Posterior vena cava (tissue), 2 donors: Measurements from ENCODE around the gene HOXA7. TPM values are rescaled to one million over a fixed set of nuclear protein-coding genes. Genes with fewer than 3 reads are reported as not detected.
A peak's percentile ranks its signal among the peaks of the same experiment; 100 is the strongest.

Experiments used
- DNase-seq: peaks from one replicate; pipeline ENCODE4 v3.0.0-alpha.2; 2020; ENCODE audit warnings: low spot score
- intact Hi-C, 2 donors: fragments of 100-400 bp; cut with DNase I; formaldehyde crosslinking; loops; one replicate each; pipeline versions ENCODE4 v1.14.1 to v1.14.2; 2022 to 2023
- total RNA-seq, 2 donors: library from RNA; stranded (reverse); fragmentation: NEBNext Ultra II Directional; extraction: Animal tissue kit (Norgen Biotek cat#: 25700); gene quantifications; one replicate each; pipeline ENCODE4 v1.2.1, GENCODE V29; 2021
- donor health status: DM: yes; HTN: yes; CAD: no.
- donor health status: DM: yes; HTN: yes; CAD: no.

Gene HOXA7
- total RNA-seq, 2 donors from 2014 or later: 6.2 to 6.7 TPM

DNA sequence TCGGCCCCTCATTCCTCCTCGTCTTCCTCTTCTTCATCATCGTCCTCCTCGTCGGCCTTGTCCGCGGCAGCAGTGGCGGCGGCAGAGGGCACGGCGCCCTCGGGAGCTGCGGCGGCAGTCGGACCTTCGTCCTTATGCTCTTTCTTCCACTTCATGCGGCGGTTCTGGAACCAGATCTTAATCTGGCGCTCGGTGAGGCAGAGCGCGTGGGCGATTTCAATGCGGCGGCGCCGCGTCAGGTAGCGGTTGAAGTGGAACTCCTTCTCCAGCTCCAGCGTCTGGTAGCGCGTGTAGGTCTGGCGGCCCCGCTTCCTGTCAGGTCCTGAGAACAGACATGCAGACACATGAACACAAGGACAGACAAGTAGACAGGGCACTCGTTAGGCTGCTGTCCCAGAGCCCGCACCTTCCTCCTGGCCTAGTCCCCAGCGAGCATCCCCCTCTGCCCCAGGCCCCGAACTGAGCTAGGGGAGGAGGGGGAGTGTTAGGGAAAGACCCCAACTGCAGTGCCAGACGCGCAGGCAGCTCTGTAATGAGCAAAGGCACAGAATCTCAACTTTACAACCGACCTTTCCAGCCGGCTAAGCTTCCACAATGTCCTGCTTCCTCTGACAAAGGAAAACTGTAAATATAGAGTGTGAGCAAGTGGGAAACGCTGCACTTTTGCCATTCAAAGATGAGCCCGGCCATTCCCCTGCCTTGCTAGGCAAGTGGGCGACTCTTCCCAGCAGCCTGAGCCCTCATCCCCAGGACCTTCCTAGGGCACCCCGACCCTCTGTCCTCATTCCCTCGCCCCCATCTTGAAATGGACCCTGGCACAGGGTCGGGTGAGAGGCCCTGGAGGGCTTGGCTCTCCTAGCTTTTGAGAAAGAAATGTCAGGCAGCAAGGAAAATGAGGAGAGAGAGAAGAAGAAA is 1.3 kb downstream of the HOXA7 start:
- DNase-seq: peak; percentile 80
- intact Hi-C loops: loop anchor here in 1 of 2 donors (10.0 kb wide), 1 partner anchor 960 kb away; no protein-coding TSS in a partner anchor

DNA sequence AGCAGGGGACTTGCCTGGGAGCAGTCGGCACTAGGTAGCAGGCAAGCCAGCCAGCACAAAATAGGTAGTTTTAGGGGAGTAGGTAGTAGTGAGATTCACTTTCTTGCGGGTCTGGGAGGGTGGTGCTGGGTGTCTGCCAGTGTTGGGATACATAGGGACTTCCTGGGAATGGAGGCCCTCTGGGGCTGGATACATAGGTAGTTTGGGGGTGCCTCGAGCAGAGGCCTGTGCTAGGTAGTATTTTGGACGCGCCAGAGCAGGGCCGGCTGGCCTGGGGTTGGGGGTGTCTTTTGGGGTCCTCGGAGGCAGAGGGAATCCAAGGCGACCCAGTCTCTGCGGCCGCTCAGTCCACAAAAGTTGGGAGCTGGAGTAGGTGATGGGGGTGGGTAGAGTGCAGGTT is 2.1 kb downstream of the HOXA7 start:
- DNase-seq: no peak
- intact Hi-C loops: loop anchor here in 1 of 2 donors (10.0 kb wide), 1 partner anchor 960 kb away; no protein-coding TSS in a partner anchor

DNA sequence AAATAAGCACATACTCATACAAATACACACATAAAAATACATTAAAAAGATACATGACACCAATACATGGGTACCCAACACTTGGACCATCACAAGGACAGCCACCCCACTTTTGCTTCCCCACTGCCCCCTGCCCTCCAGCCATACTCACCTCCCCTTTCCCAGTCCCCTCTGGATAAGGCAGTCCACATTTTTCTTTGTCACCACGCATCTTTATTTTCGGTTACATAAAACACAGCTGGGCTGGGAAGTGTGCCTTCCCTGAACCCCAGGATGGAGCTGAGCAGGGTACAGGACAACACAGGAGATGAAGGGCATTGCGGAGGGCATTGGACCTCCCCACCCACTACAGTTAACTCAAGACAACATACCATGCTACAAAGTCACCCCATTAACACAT is 2.9 kb downstream of the HOXA7 start:
- DNase-seq: no peak
- intact Hi-C loops: loop anchor here in 1 of 2 donors (10.0 kb wide), 1 partner anchor 959 kb away; no protein-coding TSS in a partner anchor

DNA sequence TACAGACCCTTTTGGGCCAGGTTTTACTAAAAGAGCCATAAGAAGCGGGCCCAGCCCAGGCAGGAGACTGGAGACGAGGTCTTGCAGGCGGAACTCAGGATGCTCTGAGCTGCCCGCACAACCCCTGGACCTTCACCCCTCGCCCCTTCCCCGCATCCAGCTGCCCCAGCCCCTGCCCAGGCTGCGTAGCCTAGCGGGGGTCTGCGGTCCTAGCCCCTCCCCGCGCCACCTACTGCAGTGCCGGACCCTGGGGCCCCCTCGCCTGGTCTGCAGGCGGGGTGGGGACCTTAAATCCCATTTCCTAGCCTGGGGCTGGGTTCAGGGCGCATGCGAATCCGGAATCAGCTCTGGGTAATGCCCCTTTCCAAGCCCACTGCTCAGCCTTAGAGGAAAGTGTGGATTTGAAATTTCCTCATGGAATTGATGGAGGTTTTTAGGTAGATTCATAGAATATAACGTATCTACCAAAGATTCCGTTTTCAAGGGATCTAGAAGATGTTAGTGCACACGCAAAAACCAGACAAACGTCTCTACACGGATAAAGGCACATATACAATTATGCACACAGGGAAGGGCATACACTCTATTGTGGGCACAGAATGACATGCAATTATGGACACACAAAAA is 3.5 kb downstream of the HOXA7 start:
- intact Hi-C loops: loop anchor here in 1 of 2 donors (10.0 kb wide), 1 partner anchor 958 kb away; no protein-coding TSS in a partner anchor
- peak; percentile 76 for DNase-seq

DNA sequence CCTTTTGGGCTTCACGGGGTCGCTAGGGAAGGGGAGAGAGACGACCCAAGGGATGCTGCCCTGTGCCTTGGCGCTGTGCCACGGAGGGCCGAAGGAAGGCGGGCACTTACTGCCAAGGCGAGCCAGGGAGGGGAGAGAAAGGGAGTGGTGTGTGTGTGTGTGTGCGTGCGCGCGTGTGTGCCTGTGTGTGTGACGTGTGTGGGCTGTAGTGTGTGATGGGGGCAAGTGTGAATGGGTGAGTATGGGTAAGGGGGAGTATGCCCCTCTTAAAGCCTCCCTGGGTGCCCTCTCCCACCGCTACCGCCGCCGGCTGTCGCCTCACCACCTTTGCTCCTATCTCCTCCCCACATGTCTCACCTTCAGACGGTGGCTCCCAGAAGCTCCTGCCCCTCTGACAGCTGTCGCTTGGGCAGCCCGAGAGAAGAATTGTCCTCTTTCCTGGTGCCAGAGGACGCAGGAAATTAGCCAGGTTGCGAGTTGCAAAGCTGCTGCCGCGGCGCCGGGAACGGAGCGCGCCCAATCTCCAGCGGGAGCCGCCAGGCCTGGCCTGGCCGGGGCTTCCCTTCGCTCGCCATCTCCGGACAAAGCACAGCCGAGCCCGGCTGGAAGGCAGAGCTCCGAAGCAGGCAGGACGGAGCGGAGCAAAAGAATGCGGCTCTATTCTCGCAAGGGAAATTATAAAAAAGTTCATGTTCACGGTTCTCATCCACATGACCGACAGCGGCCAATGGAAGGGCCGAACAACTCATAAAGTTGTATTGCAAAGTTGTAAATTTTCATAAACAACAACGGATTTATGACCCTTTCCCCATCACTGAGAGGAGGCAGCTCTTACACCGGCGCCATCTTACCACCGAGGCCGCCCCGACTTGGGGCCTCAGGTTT is 4.3 kb downstream of the HOXA7 start, which contains the start of gene HOXA3:
HOXA3 (minus strand) TSS at position 653 of the 885 bp plus-strand sequence. CDS start 41,943 bp downstream, outside the sequence.
- intact Hi-C loops: loop anchor here in 1 of 2 donors (10.0 kb wide), 1 partner anchor 957 kb away; no protein-coding TSS in a partner anchor

DNA sequence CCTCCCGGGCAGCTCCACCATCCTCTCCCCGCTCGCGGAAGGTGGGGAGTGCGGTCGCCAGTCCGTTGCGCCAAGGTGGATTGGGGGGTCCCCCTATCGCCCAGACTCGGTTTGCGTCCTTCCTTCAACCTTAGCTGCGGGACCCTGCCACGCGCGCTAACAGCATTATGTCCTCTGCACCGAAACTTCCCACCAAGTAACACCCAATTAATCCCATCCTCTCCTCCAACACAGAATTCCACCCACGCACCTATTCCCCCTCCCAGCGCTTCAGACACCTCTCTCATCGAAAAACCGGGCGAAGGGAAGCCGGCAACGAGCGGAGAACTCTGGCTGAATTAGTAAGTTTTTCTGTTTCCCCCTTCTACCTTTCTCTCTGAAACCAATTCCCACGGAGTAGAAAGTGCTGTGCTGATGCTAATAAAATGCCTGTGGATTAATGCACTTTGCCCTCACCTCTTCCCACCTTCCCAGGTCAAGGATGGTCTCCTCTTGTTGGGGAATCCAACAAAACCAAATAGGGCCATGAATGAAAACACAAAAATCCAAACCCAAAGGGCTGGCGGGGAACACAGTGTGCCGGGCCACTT is 5.0 kb downstream of the HOXA7 start:
- peak; percentile 86 for DNase-seq
- intact Hi-C loops: loop anchor here in 1 of 2 donors (10.0 kb wide), 1 partner anchor 957 kb away; no protein-coding TSS in a partner anchor

More for the DNA sequence above, 4.3 kb downstream of the HOXA7 start, which contains the start of gene HOXA3:
- DNase-seq: peak; percentile 87

DNA sequence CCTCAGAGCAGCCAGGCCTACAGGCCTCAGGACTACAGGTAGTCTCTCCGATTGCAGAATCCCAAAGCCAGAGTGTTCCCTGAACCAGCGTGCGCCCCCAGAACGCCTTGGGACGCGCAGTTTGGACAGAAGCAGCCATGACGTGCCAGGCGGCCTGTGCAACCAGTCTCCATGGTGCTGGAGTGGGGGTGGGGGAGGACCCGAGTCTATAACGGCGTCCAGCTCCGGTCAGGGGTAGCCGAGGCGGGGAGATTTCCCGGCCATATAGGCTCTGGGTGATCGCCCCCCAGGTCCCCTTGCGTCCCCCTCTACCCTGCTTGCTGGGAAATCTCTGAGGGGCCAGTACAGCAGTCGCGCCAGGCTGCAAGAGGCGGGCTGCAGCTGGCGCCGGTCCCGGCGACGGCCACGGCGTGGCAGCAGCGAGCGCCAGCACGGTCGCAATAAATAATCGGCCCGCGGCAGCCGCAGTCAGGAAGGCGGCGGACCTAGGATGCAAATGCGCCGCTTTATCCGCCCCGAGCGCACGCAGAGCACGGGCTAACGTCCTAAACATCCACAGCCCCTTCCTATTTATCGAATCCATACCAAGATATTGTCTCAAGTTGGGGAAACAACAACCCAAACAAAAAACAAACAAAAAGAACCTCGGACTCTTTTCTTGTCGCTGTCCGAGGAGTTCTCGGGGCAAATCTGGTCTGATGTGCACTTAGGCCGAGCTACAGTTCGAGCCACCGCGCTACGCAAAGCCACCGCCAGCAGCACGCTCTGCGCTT is 5.7 kb downstream of the HOXA7 start:
- intact Hi-C loops: loop anchor here in 1 of 2 donors (10.0 kb wide), 1 partner anchor 956 kb away; no protein-coding TSS in a partner anchor
- peak; percentile 93 for DNase-seq

DNA sequence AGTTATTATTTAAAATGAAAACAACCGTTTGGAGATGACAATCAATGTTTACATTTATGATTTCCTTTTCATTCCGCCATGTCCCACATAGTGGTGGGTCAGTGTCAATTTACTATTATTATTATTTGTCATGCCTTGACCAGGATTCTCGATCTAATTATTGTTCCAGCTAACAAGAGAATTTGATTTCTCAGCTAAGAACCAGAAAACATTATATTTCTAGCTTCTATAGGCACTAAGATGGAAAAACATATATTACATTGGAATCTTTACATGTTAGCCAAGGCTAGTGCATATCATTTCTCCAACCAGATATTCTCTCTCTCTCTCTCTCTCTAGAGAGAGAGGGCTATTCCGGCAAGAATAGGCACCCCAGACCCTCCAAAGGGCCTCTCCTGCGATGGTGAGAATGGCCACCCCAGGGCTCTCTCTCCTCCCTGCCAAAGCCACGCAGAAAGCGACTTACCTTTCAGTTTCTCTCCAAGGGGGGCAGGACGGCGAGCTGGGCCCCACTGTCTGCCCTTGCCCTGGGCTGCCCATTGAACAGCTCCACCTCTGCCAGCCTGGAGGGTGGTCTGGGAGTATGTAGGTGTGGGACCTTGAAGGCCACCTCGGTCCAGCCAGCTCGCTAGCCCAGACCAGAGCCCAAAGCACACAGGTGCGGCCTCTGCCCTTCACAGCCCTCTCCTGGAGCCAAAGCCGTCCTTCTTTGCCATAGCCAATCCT is 6.5 kb downstream of the HOXA7 start:
- intact Hi-C loops: loop anchor here in 1 of 2 donors (10.0 kb wide), 1 partner anchor 955 kb away; no protein-coding TSS in a partner anchor
- DNase-seq: peak; percentile 81

DNA sequence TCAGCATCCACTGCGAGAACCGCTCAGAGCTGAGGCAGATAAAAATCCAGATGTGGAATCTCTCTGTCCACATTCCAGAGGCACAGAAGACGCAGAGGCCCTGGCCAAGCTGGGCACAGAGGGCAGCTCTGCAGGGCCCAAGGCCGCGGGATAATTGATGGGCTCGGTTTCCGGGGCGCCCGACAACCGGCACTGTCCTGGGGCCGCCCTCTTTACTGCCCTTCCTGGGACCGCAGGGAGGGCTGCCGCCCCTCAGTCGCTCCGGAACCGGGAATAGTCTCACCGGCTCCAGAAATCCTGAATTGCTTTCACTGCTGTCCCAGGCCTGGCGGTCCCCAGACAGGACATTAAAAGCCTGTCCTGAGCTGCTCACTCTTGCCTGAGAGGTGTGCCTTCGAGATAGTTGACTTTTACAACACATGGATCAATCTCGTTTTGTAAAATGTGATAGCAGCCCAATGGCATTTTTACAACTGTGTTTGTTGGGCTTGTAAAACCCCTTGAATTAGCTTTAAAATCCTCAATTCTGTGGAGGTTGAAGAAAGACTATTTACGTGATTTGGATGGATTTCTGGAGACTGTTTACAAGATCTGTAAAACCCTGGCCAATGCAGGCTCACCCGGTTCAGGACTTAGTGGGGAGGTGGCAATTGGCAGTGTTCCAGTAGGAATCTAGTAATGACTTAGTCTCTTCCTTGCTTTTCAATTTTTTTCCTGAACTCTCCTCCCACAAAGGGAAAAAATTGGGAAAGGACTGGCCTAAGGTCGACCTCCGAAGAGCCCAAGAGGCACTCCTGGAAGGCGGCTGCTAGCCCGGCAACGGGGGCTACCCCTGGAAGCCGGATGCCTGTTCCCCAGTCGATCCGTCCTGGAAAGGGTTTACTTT is 7.5 kb downstream of the HOXA7 start:
- intact Hi-C loops: no loop called here
- DNase-seq: no peak

DNA sequence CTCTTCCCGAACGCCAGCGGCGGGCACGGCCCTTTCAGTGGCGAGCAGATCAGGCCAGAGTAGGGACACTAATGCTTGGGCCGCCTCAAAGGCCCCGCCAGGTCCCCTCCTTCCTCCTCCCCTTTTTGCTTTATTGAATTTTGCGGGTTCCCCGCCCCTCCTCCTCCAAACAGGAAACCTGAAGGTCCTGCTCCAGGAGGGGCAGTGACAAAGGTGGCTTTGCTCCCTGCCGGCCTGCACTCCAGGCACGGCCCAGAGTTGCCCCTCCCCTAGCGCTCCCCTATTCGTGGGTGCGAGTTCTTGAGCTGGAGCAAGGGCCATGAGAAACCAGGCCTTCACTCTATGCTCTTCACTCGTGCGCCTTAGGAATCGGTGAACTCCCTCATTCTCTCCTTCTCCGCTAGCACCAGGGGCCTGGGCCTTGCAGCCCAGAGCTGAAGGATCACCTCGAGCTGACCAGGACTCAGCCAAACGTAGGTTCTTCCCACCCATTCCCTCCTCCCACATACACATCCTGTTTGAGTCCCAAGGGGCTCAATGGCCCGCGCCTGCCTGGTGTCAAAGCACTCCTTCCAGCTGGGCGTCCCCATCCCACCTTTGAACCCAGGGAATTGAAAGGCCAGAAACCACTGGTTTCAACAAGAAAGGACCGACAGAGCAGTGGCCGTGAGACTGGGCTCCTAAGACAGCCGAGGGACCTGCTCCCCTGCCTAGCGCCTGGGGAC is 8.3 kb downstream of the HOXA7 start:
- no peak for DNase-seq
- intact Hi-C loops: no loop called here

DNA sequence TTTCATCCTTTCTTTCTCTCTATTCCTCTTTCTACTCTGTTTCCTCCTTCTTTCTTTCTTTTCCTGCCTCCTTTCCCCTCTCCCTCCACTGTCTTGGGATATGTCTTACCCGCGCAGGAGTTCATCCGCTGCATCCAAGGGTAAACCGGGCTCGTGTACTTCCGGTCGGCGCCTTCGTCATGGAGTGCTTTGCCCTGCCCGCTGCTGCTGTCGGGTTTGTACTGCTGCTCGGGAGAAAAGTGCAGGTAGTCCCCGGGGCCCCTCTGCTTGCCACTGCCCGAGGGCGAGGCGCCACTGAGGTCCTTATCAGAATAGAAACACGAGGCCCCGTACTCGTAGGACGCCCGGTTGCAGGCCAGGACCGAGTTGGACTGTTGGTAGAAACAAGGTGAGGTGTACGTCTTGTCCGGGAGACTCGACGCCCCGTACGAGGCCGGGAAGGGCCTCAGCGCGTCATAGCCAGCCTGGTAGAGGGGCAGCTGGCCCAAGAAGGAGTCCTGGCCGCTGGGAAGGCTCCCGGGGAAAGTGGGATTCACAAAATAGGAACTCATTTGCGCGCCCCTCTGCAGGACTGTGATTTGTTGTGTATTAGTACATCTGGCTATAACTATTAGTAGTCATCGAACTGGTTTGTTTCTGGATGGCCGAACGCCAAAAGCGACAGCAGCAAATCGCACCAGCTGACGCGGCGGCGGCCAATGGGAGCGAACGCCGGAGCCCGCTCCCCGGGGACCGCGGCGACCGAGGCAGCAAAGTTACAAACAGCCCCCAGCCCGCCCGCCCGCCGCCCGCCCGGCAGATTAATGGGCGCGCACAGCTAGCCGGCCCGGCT is 9.1 kb downstream of the HOXA7 start, which contains the start of gene HOXA6:
HOXA6 (minus strand) TSS at position 576 of the 832 bp plus-strand sequence; CDS start at position 551, 25 bp downstream.
- no peak for DNase-seq
- intact Hi-C loops: no loop called here

DNA sequence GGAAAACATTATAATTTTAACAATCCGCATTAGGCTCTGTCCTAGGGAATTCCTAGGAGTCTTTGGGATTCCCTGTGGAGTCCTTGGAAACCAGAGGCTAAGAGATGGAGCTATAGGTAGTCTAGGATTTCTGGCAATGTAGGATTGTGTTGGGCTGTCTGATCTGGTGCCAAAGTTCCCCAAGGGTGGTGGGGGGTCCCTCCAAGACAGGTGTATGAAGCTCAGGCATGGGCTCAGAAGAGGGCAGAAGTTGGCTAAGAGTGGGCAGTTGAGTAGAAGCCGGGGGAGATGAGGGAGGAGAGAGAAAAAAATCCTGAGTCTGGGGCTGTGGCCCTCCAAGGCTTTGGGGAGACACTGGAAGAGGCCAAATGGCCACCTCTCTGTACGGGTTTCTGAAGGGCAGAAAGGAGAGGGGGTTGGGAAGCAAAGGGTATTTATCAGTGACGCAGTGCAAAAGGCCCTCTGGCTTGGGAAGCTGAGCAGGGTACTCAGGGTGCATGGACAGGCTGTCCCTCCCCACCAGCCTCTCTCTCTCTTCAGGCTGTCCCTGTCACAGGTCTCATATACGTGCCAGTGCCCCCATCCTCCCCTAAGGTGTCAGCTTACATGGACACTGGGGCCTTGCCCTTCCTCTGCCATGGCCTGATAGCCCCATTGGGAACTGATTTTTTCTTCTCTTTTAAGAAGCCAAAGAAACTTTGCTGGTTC is 9.8 kb downstream of the HOXA7 start:
- DNase-seq: no peak

DNA sequence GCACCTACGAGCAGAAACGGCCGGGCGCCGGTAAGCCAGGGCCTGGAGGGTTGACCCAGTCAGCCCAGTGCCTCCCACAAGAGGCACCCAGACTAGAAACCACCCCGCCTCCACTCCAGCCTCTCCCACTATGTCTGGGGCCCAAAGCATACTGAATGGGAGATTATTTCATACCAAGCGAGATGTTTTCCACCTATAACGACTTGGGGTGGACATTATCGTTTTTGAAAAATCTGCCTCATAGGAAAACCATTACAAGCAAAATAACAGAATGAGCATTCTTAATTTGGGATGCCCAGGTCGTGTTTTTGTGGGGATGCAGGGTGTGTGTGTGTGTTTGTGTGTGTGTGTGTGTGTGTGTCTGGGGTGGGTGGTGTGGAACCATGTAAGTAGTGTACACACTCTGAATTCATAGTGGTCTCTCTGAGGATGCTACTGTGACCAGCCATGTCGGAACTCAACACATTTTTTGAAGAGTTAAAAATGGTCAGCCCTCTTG is 10.5 kb downstream of the HOXA7 start:
- intact Hi-C loops: no loop called here
- no peak for DNase-seq

More for the DNA sequence above, 9.8 kb downstream of the HOXA7 start:
- intact Hi-C loops: no loop called here
